SK-N-SH (cell line): Measurements from ENCODE around the gene AGRN. TPM values are rescaled to one million over a fixed set of nuclear protein-coding genes. Genes with fewer than 3 reads are reported as not detected.
A peak's percentile ranks its signal among the peaks of the same experiment; 100 is the strongest.
"Not testable (repeated sequence)": the region's sequence is repeated elsewhere in the genome, so short reads cannot be mapped to it uniquely, and the experiment has no call there.

Experiments
- CTCF ChIA-PET: fragments of 300-600, 350-600 bp; formaldehyde crosslinking; extraction: SDS; loops from one replicate; lab custom pipeline; 2021; lab: Yijun Ruan, JAX
- POLR2A ChIA-PET: fragments of 350-600 bp; sonication (Branson Sonifier 250); formaldehyde crosslinking; extraction: SDS; loops from one replicate; lab custom pipeline; 2020; ENCODE audit warnings: antibody characterized with exemption, inconsistent platforms; lab: Yijun Ruan, JAX
- DNase-seq: peaks from one replicate; pipeline ENCODE4 v3.0.0; 2012
- H2AFZ ChIP-seq: fragments of 200-600 bp; sonication (generic); 2 replicates; pipeline ENCODE4 v1.8.1; 2016; ENCODE audit warnings: antibody characterized with exemption, mild to moderate bottlenecking, low read depth
- H3F3A ChIP-seq: fragments of 200-600 bp; sonication (generic); replicated peaks from 2 replicates; pipeline ENCODE3; 2016; ENCODE audit warnings: antibody characterized with exemption, mild to moderate bottlenecking; ENCODE audit not compliant: insufficient read depth
- H3K27ac ChIP-seq, 2 experiments: fragments of 200-500 bp in 1 of 2; fragments of 200-600 bp in 1 of 2; sonication (Bioruptor generic) in 1 of 2; sonication (generic), shearing (Covaris generic) in 1 of 2; 2 replicates each; pipeline versions ENCODE4 v1.5.1 to v1.6.1; 2014 to 2016; ENCODE audit warnings: low read depth in 2 of 2, inconsistent platforms in 1 of 2, low read length in 1 of 2, mild to moderate bottlenecking in 1 of 2, mixed read lengths in 1 of 2
- H3K27me3 ChIP-seq: fragments of 200-600 bp; sonication (generic), shearing (Covaris generic); 2 replicates; pipeline ENCODE4 v1.6.1; 2016; ENCODE audit warnings: mixed run types; ENCODE audit not compliant: insufficient read depth
- H3K36me3 ChIP-seq, 2 experiments: fragments of 200-500 bp in 1 of 2; fragments of 200-600 bp in 1 of 2; sonication (Bioruptor generic) in 1 of 2; sonication (generic) in 1 of 2; replicated peaks in 1 of 2; 2 replicates each; pipeline versions ENCODE3 to v1.5.1; 2014 to 2016; ENCODE audit warnings: low read length in 1 of 2, mild to moderate bottlenecking in 1 of 2; ENCODE audit not compliant: insufficient read depth in 2 of 2, control insufficient read depth in 1 of 2
- H3K4me1 ChIP-seq, 2 experiments: fragments of 200-500 bp in 1 of 2; fragments of 200-600 bp in 1 of 2; sonication (Bioruptor generic) in 1 of 2; sonication (generic), shearing (Covaris generic) in 1 of 2; 2 replicates each; pipeline versions ENCODE4 v1.5.1 to v1.6.1; 2014 to 2016; ENCODE audit warnings: low read depth in 1 of 2, low read length in 1 of 2, mixed run types in 1 of 2; ENCODE audit not compliant: insufficient read depth in 2 of 2, control insufficient read depth in 1 of 2
- H3K4me2 ChIP-seq: fragments of 200-600 bp; sonication (generic), shearing (Covaris generic); 2 replicates; pipeline ENCODE4 v1.6.1; 2017; ENCODE audit warnings: mixed run types
- H3K4me3 ChIP-seq, 2 experiments: fragments of 200-500 bp in 1 of 2; fragments of 200-600 bp in 1 of 2; sonication (Bioruptor generic) in 1 of 2; sonication (generic), shearing (Covaris generic) in 1 of 2; 2 replicates each; pipeline versions ENCODE4 v1.5.1 to v1.8.1; 2014 to 2016; ENCODE audit warnings: low read depth in 2 of 2, inconsistent platforms in 1 of 2, low read length in 1 of 2, mild to moderate bottlenecking in 1 of 2, mixed read lengths in 1 of 2, moderate library complexity in 1 of 2
- H3K79me2 ChIP-seq: fragments of 200-600 bp; sonication (generic); 2 replicates; pipeline ENCODE4 v1.8.1; 2017; ENCODE audit warnings: mild to moderate bottlenecking; ENCODE audit not compliant: insufficient read depth
- H3K9ac ChIP-seq: fragments of 200-600 bp; sonication (generic); 2 replicates; pipeline ENCODE4 v1.6.1; 2017; ENCODE audit warnings: mixed run types
- H3K9me2 ChIP-seq: fragments of 200-600 bp; sonication (generic); 2 replicates; pipeline ENCODE4 v1.6.1; 2017; ENCODE audit warnings: mixed run types
- H3K9me3 ChIP-seq: fragments of 200-600 bp; sonication (generic); 2 replicates; pipeline ENCODE4 v1.6.1; 2017; ENCODE audit warnings: mixed run types, mild to moderate bottlenecking, moderate library complexity
- H4K20me1 ChIP-seq: fragments of 200-600 bp; sonication (generic); 2 replicates; pipeline ENCODE4 v1.6.1; 2017; ENCODE audit warnings: mild to moderate bottlenecking, mixed run types; ENCODE audit not compliant: insufficient read depth
- FOXM1 ChIP-seq: IDR thresholded peaks from 2 replicates; pipeline ENCODE4 v1.4.0; 2012; ENCODE audit warnings: low read depth, mild to moderate bottlenecking
- NFIC ChIP-seq: IDR thresholded peaks from 2 replicates; pipeline ENCODE4 v1.4.0; 2012; ENCODE audit warnings: borderline replicate concordance
- SIN3A ChIP-seq: IDR thresholded peaks from 2 replicates; pipeline ENCODE4 v1.6.1; 2012; ENCODE audit warnings: low read depth, mild to moderate bottlenecking, low read length, moderate library complexity, borderline replicate concordance
- WGBS: methylation state at CpG from one replicate; pipeline ENCODE4 v1.1.6; 2017; ENCODE audit warnings: low lambda C conversion rate; 5-methylcytosine and 5-hydroxymethylcytosine counted together
- polyA plus RNA-seq, 3 experiments: library from polyadenylated mRNA; depleted of rRNA; stranded (reverse); fragments of >200 nt; gene quantifications; 2 replicates each; pipeline ENCODE4 v1.2.3, GENCODE V29; 2012
- TF ChIP-seq, protein P1 (sequence below): fragments of 150-350 bp; IDR thresholded peaks from 2 replicates; pipeline ENCODE4 v1.6.1; 2017; ENCODE audit warnings: antibody characterized with exemption, low read length, low read depth, borderline replicate concordance
- TF ChIP-seq, protein P2 (sequence below): fragments of 200-600 bp; sonication (generic); IDR thresholded peaks from 2 replicates; pipeline ENCODE4 v1.6.1; 2017; ENCODE audit warnings: antibody characterized with exemption, mild to moderate bottlenecking, moderate library complexity

The AGRN gene
- polyA plus RNA-seq, 1 of the 3 experiments (the other 2 are of a cell fraction), result 31.6 TPM

DNA sequence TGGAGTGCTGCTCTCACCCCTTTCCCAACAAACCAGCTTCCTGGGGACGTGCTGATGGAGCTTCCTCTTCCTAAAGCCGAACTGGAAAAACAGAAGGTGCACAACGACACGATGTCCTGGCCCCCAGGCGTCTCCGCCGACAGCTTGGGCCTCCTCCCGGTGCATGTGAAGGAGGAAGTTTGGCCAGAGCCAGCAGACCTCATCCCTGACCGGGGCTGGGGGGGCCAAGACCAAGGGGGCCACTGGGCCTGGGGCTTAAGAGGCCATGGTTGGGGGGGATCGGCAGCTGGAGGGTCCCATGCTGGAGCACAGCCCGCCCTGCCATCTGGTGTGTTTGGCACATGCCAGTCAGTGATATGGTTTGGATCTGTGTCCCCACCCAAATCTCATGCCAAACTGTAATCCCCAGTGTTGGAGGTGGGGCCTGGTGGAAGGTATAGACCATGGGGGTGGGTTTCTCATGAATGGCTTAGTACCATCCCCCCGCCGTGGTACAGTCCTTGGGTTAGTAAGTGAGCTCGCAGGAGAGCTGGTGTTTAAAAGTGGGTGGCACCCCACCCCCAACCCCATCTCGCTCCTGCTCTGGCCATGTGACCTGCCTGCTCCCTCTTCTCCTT is 26.4 kb upstream of the AGRN start:
- Histone ChIP-seq H3K9ac (no peak overlapping the region), H3K36me3 (no peaks in the 10 kb centered on the region), H3K4me2 (no peak overlapping the region), H3K4me3 (no peak overlapping the region), H3K9me2 (no peaks in the 10 kb centered on the region)
- DNase-seq, result peak; percentile 15
- TF ChIP-seq, protein P1, sequence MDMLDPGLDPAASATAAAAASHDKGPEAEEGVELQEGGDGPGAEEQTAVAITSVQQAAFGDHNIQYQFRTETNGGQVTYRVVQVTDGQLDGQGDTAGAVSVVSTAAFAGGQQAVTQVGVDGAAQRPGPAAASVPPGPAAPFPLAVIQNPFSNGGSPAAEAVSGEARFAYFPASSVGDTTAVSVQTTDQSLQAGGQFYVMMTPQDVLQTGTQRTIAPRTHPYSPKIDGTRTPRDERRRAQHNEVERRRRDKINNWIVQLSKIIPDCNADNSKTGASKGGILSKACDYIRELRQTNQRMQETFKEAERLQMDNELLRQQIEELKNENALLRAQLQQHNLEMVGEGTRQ, result no peak
- TF ChIP-seq FOXM1, result no peak
- no peak for TF ChIP-seq SIN3A
- no peak for TF ChIP-seq NFIC
- TF ChIP-seq, protein P2, sequence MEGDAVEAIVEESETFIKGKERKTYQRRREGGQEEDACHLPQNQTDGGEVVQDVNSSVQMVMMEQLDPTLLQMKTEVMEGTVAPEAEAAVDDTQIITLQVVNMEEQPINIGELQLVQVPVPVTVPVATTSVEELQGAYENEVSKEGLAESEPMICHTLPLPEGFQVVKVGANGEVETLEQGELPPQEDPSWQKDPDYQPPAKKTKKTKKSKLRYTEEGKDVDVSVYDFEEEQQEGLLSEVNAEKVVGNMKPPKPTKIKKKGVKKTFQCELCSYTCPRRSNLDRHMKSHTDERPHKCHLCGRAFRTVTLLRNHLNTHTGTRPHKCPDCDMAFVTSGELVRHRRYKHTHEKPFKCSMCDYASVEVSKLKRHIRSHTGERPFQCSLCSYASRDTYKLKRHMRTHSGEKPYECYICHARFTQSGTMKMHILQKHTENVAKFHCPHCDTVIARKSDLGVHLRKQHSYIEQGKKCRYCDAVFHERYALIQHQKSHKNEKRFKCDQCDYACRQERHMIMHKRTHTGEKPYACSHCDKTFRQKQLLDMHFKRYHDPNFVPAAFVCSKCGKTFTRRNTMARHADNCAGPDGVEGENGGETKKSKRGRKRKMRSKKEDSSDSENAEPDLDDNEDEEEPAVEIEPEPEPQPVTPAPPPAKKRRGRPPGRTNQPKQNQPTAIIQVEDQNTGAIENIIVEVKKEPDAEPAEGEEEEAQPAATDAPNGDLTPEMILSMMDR, result no peak
- TF ChIP-seq, all 33 proteins: peak for 0
- Histone ChIP-seq H3K27me3 (peaks cover 4% of the 10 kb centered on the region; the same call in 1 of the 2 replicates), H3F3A (no peaks in the 10 kb centered on the region), H3K4me1 (peaks cover 0 to 3% of the 10 kb centered on the region in 2 experiments; a peak in 1 of 4 replicates), H3K79me2 (no peaks in the 10 kb centered on the region), H3K9me3 (peaks cover 4% of the 10 kb centered on the region; the same call in 1 of the 2 replicates), H2AFZ (no peak overlapping the region), H4K20me1 (no peaks in the 10 kb centered on the region), H3K27ac (no peak overlapping the region)
- WGBS, result 43% methylated on average over 9 of the region's 15 CpGs
- POLR2A ChIA-PET, result interaction anchor here (0.7 kb wide), 1 partner anchor 26 kb away, joined by 6 read pairs; no protein-coding TSS in a partner anchor
- CTCF ChIA-PET, result interaction anchor here (0.8 to 13.2 kb wide), 6 partner anchors 9 to 71 kb away, joined by 3 to 246 read pairs (median 4); partner anchors contain the start of gene PERM1

DNA sequence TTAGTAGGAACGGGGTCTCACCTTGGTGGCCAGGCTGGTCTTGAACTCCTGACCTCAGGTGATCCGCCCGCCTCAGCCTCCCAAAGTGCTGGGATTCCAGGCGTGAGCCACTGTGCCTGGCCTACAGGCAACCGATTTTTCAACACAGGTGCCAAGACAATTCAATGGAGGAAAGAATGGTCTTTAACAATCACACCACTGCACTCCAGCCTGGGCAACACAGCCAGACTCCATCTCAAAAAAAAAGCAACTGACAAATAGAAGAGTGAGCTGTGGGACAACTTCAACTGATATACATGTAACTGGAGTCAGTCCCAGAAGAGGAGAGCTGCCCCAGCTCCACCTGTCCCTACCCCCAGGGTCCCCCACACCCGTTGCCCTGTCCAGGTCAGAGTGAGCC is 25.4 kb upstream of the AGRN start:
- CTCF ChIA-PET, result interaction anchor here (0.9 to 13.2 kb wide), 5 partner anchors 11 to 216 kb away, joined by 3 to 246 read pairs (median 3); partner anchors contain the start of gene PERM1
- POLR2A ChIA-PET, H3K4me2 ChIP-seq, H3K27me3 ChIP-seq, H3K9me2 ChIP-seq, H3K36me3 ChIP-seq, H3K4me3 ChIP-seq, H2AFZ ChIP-seq, H3K9me3 ChIP-seq, H3F3A ChIP-seq, H3K27ac ChIP-seq, H3K4me1 ChIP-seq, H4K20me1 ChIP-seq, H3K9ac ChIP-seq, H3K79me2 ChIP-seq: not testable (repeated sequence)
- DNase-seq, result peak; percentile 12
- WGBS, result 11% methylated on average over 2 of the region's 6 CpGs
